Right ventricle myocardium inferior (tissue), 1 donor: Measurements from ENCODE around the gene RTL1. TPM values are rescaled to one million over a fixed set of nuclear protein-coding genes. Genes with fewer than 3 reads are reported as not detected.

Experiments
- ATAC-seq: fragments of 200-7000 bp; cut with Tn5 transposase; one replicate; pipeline ENCODE4 v1.9.1; 2020; ENCODE audit warnings: mild to moderate bottlenecking, moderate library complexity
- DNase-seq: peaks from one replicate; pipeline ENCODE4 v3.0.0; 2021; ENCODE audit errors: missing footprints
- intact Hi-C: fragments of 100-400 bp; cut with DNase I; formaldehyde crosslinking; loops from one replicate; pipeline ENCODE4 v1.11.0; 2022
- total RNA-seq: library from RNA; stranded (reverse); fragmentation: NEBNext Ultra II Directional; extraction: Animal tissue kit (Norgen Biotek cat#: 25700); gene quantifications from one replicate; pipeline ENCODE4 v1.2.1, GENCODE V29; 2021
- donor health status: DM: no; HTN: yes; CAD: no; lungs with severe emphysema.

Gene RTL1
- total RNA-seq, 1 donor from 2014 or later, result not detected

DNA sequence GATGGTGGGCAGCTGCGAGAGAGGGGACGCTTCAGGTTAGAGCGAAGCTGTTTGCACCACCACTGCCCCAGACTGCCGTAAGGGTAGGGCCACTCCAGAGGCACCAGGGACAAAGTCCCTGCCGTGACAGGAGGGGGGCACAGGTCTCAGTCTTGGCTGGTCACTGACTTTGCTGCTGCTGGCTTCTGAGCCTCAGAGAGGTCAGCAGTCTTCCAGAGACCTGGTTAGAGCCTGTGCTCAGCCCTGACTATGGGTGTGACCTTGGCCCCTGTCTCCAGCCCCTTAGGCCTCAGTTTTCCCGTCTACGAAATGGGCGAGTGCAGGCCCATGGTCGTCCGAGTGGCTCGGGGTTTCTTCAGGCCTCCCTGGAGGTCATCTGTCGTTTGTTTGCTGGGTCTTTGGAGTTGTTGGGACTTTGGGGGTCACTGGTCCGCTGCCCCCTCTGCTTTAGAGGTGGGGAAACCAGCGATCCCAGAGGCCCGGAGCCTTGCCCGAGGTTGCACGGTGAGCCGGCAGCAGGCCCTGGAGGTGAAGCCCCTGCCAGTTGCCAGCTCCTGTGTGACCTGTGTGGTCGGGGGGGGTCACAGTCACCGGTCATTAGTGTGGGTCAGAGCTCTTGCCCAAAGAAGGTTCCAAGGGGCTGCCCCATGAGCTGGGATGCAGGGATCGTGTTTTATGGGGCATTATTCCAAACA, 62.3 kb downstream of the RTL1 start:
- ATAC-seq (no peak), DNase-seq (peak; percentile 20)
- intact Hi-C loops, result no loop called here

DNA sequence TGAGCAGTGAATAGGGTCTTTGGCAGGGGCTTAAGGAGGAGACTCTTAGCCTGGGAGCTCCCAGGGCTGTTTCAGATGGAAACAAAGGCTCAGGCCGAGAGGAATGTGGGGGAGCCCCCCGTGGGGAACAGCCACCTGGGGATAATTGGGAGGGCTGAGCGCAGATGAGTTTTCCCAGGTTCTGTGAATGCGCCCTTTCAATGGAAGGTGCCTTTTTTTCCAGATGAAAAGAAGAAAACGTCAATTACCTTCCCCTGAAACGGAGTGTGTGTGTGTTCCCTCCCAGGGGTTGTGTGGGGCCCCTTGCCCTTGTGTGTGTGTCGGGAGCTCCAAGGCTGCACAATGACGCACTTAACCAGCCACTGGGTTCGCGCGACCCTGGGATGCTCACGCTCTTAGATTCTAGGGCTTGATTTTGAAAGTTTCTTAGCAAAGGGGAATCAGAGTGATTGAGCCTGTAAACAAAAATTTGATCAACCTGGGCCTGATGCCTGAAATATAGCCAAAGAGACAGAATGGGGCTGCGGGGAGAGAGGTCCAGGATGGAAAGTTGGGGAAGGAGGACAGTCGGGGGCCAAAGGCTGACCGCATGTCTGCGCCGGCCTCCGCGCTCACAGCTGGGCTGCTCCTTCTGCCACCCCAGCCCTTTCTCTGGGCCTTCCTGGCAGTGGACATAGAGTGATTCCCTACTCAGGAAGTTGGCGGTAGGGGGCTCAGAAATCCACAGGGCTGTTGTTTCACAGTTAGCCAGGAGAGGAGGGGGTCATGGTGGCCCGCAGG, 63.0 kb downstream of the RTL1 start:
- DNase-seq, result peak; percentile 21
- intact Hi-C loops, result no loop called here
- ATAC-seq, result no peak

DNA sequence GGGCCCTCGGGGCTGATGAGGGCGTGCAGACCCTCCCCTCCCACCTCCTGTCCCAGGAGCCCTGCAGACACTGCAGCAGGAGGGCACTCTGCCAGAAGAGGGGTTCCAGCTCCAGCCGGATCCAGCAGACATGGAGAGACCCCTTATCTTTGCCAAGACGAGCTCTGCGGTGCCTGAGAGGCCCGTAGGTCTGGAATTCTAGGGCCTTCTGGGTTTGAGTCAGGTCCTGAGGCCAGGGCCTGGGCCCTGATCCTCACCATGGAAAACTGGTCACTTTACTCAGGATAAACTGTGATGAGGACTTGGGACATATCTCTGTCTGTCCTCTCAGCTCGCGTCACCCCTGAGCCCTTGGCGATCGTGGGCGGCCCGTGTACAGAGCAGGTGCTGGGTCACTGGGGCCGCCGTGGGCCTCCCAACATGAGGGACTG, 63.8 kb downstream of the RTL1 start:
- ATAC-seq, result no peak
- DNase-seq, result peak; percentile 54
- intact Hi-C loops, result no loop called here

DNA sequence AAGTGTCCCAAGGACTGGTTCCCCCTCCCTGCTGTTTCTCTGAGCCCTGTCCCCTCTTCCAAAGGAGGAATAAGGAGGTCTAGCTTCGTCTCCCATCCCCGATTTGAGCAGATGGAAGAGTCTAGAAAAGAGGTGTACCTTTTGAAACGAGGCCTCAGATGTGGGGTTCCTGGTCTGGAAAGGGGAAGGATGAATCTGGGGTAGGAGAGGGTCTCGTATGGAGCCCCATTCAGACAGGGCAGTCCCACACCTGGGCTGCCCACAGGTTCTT, 64.3 kb downstream of the RTL1 start:
- DNase-seq, result no peak
- no peak for ATAC-seq
- intact Hi-C loops, result no loop called here

DNA sequence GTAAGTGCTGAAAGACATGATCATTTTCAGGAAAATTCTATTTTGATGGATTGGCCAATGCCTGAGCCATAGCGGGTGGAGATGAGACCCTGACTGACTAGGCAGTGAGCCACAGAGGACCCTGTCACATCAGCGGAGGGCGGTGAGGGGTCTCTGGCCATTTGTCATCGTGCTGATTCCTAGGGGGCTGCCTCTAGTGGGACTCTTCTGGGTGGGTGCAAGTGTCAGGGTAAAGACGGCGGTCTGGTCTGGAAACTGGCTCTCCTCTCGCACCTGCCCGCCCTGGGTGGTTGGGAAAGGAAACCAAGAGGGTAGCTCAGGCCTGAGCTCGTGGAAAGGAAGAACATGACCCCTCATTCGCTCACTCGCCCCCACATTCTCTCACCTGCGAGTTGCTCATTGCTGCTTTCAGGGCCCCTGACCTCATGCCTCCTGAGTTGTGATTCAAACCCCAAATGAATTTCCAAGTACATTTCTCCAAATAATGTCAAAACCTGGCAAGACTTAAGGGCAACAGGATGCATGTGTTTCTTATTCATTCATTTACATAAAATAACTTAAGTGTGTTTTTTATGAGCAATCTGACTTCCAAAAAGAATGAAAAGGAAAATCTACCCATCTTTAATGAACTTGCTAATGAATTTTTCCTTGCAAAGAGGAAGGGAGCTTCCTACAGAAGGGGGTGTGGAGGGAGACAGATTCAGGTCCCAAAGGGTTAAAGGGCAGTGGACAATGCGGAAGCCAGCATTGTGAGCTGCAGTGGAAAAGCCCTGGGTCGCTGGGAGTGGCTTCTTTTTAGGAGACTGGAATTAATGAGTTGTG, 64.8 kb downstream of the RTL1 start:
- no peak for ATAC-seq
- peak; percentile 13 for DNase-seq
- intact Hi-C loops, result no loop called here

DNA sequence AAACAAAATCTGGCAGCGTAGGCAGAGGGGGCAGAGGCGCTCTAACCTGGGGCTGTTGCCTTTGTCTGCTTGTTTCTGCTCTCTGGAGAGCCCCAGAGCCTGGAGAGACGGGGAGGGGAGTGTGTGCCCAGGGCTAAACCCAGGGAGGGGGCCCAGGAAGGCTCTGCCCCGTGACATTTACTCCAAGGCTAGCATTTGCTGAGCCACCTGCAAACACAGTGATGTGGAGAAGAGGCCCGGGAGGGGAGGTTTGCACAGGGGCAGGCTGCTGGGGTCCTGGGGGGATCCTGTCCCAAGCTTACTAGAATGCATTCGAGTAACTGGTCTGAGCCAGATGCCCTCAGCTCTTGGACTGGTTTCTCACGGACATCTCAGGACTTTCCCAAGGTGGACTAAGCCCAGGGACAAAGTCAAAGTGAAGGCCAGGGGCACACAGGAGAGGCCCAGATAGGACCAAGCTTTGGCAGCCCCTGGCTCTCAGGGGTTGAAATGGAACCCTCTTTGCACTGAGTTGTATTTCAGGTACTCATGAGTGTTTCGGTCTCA, 65.6 kb downstream of the RTL1 start:
- intact Hi-C loops, result no loop called here
- ATAC-seq (no peak), DNase-seq (no peak)

DNA sequence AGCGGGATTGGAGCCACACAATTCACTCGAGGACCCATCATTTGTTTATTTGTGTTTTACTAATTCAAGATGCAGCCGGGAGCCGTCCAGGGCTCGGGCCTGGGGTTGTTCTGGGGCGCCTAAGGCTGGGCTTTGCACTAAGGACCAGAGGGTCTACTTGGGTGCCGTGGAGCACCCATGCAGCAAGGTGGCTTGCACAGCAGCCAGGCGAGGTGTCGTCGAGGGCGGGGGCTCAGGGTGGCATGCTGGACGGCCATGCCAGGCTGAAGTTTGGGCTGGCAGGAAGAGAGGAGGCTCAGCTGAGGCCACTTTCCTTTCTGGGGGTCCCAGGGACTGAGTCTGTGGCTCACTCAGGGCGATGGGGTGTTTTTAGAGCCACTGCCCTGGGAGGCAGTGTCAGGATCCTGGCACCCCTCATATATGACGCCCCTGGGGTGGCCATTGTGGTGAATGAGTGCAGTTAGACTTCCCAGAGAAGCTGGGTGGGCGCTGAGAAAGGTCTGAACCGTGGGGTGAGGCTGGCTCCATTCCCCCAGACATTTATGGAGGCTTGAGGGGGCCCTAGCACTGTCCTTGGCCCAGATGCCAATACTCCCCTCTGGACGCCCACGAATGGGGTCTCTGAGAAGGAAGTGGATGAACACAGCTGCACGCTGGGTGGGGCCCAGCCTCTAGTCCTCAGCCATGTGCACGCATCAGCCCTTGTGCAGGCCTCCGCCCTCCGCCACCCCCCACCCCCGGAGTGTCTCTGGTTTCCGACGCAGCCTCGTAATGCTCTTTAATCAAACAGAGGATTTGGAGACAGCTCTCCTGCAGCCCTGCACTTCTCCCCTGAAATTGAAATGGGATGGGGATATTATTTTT, 66.3 kb downstream of the RTL1 start:
- no peak for ATAC-seq
- intact Hi-C loops, result no loop called here
- peak; percentile 42 for DNase-seq

DNA sequence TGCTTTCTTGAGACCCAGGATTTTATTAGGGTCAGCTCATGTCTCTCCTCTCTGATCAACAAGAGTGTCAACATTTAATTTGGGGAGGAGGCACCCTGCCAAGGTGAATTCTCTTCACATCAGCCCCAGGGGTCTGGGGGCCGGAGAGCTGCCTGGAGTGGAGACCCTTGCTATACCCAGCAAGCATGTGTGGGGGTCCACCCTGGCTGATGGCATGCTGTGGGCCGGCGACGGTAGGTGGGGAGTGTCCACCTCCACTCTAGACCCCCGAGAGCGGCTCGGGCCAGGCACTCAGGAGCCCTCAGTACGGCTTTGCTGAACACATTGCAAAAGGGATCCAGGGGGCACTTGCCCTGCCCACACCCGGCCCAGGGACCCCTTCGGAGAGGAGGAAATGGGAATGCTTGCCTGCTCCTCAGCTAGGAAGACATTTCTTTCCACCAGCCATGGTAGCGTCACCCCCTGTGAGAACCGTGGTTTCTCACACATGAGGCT, 67.2 kb downstream of the RTL1 start:
- ATAC-seq (no peak), DNase-seq (peak; percentile 39)
- intact Hi-C loops, result no loop called here

DNA sequence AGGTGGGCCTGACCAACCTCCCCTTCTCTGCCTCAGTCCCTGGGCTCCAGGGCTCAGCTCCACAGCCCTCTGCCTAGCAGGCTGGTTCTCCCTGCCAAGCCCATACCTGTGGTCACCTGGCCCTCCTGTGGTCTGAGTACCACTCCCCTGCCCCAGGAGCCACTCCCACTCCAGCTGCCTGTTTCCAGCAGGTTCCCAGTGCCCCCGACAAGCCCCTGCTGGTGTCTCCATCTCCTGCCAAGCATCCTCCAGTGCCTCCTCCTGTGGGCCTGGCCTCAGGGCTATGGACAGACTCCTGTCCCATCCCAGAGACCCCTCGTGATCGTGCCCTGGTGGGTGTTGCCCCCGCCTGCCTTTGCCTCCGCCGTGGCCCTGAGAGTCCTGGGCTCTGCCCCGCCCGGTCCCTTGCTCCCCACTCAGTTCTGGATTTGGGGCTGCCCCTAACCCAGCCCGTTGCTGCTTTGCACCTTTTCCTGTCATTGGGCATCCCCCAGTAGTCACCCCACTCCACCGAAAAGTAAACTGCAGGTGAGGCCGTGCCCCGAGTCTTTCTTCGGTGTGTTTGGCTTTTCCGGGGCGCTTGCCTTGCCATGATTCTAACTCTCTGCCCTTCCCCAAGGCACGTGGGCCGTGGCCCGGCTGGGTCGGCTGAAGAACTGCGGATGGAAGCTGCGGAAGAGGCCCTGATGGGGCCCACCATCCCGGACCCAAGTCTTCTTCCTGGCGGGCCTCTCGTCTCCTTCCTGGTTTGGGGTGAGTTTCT, 67.8 kb downstream of the RTL1 start:
- DNase-seq (peak; percentile 42), ATAC-seq (no peak)
- intact Hi-C loops, result no loop called here

DNA sequence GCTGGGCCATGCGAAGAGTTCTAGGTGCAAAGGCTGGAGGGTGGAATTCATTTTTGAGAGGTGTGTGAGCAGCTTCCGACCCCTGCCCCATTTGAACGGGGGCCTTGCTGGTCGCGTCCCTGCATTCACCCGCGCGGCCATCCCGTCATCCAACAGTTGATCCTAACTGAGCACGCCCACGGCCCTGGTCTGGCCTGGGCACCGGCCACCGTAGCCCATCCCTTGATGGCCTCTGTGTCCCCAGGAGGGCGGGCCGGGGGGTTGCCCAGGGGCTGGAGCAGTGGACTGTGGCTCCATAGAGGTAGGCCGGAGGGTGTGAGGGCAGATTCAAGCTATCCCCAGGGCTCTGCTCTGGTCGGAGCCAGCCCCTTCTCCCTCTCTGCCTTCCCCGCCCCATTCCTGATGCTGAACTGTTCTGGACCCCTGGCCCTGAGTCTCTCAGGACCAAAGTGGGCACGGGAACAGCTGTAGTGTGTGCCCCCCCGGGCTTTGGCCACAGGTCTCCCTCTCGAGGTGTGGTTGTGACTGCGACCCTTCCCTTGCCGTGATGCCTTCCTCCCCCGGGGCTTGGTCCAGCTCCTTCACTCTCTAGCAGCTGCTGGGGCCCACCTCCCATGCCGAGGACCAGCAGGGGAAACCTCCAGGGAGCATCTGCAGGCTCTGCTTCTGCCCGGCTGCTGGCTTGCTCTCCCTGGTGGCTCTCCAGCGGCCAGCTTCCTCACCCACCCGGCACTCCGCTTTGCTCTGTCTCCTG, 68.6 kb downstream of the RTL1 start:
- intact Hi-C loops, result no loop called here
- peak; percentile 46 for DNase-seq
- ATAC-seq, result no peak

DNA sequence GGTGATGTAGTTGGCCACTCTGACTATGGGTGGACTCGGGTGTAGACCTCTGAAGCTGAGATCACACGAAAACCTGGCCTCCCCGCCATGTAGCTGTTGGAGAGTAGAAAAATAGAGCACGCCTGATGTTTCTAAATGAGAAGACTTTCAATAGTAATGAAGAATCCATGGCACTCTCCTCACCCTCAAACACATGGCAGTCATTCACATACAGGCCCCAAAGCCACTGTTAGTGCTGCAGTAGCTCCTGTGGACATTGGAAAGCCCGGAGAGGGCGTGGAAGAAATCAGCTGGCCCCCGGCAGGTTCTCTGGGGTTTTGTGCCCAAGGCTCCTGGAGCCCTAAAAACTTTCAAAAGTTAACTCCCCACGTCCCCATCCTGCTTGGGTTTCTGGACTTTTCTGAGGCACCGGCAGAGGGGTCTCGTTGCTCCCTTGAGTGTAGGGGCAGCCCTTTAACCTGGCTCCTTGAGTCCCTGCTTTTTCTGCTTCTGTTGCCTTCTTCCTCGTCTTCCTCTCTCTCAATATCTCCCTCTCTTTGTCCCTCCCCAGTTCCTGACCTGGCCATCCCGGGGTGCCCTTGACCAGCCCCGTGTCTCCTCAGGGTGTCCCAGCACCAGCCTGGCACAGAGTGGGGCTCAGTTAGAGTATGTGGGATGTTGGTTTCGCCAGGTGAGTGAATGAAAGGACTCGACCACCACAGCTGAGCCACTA, 69.3 kb downstream of the RTL1 start:
- intact Hi-C loops, result no loop called here
- DNase-seq (peak; percentile 26), ATAC-seq (no peak)

DNA sequence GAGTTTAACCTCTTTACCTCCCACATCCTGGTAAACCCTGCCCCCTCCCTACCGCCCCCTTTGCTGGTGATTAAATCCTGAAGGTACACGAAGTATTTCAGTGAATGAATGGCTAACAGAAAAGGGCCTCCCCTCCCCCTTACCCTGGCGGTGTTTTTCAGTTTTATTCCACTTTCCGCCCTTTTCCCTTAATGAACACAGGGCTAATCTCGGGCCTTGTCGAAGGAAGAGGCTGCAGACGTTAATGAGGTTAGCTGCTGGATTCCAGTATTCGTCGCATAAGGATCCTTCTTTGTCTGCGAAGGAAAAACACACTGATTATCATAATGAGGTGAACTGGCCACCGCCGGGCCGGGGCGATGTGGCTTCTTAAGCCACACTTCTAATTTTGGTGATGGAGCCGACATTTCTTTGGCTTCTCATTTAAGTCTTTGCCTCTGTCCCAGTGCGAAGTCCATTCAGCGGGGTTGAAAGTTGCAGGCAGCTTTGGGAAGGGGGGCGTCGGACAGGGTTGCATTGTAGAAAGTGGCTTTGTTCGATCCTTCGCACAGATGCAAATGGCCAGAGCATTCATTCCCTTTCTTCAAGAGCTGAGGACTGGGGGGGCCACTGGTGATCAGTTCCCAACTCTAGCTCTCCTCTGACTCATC, 71.1 kb downstream of the RTL1 start:
- DNase-seq (peak; percentile 5), ATAC-seq (no peak)
- intact Hi-C loops, result no loop called here

DNA sequence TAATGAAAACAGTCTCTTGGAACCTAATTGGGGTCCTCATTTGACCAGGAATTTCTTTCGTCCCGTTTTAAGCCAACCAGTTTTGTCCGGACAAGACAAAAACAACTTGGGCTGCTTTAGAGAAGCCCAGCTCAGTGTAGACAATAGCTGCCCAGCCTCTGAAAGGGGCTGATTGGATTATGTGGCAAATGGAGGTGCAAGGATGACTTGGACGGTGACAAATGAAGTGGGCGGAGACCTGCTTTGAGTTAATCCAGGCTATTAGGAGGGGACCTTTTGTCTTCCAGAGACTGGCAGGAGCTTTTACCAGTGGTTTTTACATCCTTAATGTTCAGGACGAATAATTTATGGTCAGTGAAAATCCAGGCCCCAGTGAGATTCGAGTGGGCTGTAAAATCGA, 72.8 kb downstream of the RTL1 start:
- intact Hi-C loops, result no loop called here
- ATAC-seq, result no peak
- peak; percentile 11 for DNase-seq
